Parathyroid adenoma (tissue), 2 donors: ENCODE results near the gene AFF1.
A peak's percentile ranks its signal among the peaks of the same experiment; 100 is the strongest.

Source experiments
- H2AFZ ChIP-seq: fragments of 300-600 bp; sonication (generic); one replicate; pipeline ENCODE4 v1.7.0; 2017; ENCODE audit warnings: antibody characterized with exemption, mild to moderate bottlenecking
- H3K27ac ChIP-seq: fragments of 300-600 bp; sonication (generic); one replicate; pipeline ENCODE4 v1.7.0; 2017
- H3K27me3 ChIP-seq: fragments of 300-600 bp; sonication (generic); one replicate; pipeline ENCODE4 v1.7.0; 2017; ENCODE audit warnings: low read length; ENCODE audit not compliant: control insufficient read depth, insufficient read depth
- H3K36me3 ChIP-seq: fragments of 300-600 bp; sonication (generic); one replicate; pipeline ENCODE4 v1.7.0; 2017; ENCODE audit warnings: low read length; ENCODE audit not compliant: control insufficient read depth, insufficient read depth
- H3K4me1 ChIP-seq: fragments of 300-600 bp; sonication (generic); one replicate; pipeline ENCODE4 v1.7.0; 2017; ENCODE audit warnings: control low read depth
- H3K4me2 ChIP-seq: fragments of 300-600 bp; sonication (generic); one replicate; pipeline ENCODE4 v1.7.0; 2017; ENCODE audit warnings: low read length
- H3K4me3 ChIP-seq: fragments of 300-600 bp; sonication (generic); one replicate; pipeline ENCODE4 v1.7.0; 2017; ENCODE audit warnings: low read depth, low read length
- H3K79me2 ChIP-seq: fragments of 300-600 bp; sonication (generic); one replicate; pipeline ENCODE4 v1.7.0; 2017; ENCODE audit warnings: control low read depth
- H3K9ac ChIP-seq: fragments of 300-600 bp; sonication (generic); one replicate; pipeline ENCODE4 v1.7.0; 2017; ENCODE audit warnings: mild to moderate bottlenecking
- H3K9me3 ChIP-seq: fragments of 300-600 bp; sonication (generic); one replicate; pipeline ENCODE4 v1.7.0; 2017; ENCODE audit warnings: low read length; ENCODE audit not compliant: control insufficient read depth
- TF ChIP-seq, protein P1 (sequence below): fragments of 300-600 bp; sonication (generic); IDR thresholded peaks from one replicate; pipeline ENCODE4 v1.7.0; 2017; ENCODE audit warnings: antibody characterized with exemption, mild to moderate bottlenecking
- donor health status: primary hyperparathyroidism.

The AFF1 gene, protein sequence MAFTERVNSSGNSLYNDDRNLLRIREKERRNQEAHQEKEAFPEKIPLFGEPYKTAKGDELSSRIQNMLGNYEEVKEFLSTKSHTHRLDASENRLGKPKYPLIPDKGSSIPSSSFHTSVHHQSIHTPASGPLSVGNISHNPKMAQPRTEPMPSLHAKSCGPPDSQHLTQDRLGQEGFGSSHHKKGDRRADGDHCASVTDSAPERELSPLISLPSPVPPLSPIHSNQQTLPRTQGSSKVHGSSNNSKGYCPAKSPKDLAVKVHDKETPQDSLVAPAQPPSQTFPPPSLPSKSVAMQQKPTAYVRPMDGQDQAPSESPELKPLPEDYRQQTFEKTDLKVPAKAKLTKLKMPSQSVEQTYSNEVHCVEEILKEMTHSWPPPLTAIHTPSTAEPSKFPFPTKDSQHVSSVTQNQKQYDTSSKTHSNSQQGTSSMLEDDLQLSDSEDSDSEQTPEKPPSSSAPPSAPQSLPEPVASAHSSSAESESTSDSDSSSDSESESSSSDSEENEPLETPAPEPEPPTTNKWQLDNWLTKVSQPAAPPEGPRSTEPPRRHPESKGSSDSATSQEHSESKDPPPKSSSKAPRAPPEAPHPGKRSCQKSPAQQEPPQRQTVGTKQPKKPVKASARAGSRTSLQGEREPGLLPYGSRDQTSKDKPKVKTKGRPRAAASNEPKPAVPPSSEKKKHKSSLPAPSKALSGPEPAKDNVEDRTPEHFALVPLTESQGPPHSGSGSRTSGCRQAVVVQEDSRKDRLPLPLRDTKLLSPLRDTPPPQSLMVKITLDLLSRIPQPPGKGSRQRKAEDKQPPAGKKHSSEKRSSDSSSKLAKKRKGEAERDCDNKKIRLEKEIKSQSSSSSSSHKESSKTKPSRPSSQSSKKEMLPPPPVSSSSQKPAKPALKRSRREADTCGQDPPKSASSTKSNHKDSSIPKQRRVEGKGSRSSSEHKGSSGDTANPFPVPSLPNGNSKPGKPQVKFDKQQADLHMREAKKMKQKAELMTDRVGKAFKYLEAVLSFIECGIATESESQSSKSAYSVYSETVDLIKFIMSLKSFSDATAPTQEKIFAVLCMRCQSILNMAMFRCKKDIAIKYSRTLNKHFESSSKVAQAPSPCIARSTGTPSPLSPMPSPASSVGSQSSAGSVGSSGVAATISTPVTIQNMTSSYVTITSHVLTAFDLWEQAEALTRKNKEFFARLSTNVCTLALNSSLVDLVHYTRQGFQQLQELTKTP

DNA sequence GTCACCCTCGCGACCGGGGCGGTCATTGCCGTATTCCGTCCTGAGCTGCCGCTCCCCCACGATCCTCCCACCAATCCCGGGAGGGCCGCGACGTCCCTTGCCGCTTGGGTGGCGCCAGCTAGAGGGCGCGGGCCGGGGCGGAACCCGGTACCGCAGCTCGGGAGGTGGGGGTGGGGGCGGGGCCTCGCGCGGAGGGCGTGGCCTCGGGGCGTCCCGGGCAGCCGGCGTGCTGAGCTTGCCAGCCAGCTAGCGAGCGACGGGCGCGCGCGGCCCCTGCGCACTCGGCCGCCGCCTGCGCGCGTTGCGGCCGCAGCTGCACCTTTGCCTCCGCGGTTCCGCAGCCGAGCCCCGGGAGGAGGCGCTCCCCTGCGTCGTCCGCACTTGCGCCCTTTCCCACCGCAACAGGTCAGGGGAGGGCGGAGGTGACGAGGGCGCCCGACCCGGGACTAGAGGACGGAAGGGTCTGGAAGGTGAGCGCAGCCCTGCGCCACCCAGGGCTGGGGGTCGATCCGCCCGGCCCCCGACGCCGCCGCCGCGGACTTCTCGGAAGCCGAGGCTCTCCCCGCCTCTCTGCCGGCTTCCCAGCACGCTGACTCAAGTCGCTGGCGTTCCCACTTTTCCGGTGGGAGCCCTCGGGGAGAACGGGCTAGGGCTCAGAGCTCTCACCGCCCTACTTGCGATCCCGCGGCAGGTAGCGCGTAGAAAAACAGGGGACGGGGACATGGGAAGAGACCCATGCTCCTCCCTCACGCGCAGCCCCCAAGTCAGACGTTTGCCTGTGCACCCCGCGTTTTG lies at the start of gene AFF1:
TSS of gene AFF1 (plus strand) at position 241 of the 795 bp plus-strand sequence. CDS start 13,523 bp downstream, outside the sequence.
- no peaks in the 10 kb centered on the region for H3K27me3 ChIP-seq

DNA sequence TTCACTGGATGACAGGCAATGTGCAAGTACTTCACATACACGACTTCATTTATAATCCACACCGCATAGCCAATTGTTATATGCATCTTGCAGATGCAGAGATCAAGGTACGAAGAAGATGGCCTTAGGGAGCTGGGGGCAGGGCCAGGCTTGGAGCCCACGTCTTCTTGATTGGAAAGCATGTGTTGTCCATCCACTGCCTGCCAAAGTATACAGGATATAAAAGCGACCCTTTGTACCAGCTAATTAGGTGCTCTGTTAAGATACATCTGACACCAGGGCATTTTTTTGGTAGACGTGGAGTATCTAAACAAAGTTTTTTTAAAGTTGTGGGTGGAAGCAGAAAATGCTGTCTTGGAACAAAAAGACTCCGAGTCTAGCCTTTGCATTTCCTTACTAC lies 44.0 kb upstream of the AFF1 start:
- no peak overlapping the region for H3K27ac ChIP-seq
- no peaks in the 10 kb centered on the region for H3K4me1 ChIP-seq
- no peak overlapping the region for H3K4me2 ChIP-seq
- no peaks in the 10 kb centered on the region for H3K79me2 ChIP-seq
- H3K36me3 ChIP-seq: no peaks in the 10 kb centered on the region
- H3K9me3 ChIP-seq: no peaks in the 10 kb centered on the region
- no peaks in the 10 kb centered on the region for H3K27me3 ChIP-seq
- no peak overlapping the region for H2AFZ ChIP-seq
- TF ChIP-seq, protein P1, sequence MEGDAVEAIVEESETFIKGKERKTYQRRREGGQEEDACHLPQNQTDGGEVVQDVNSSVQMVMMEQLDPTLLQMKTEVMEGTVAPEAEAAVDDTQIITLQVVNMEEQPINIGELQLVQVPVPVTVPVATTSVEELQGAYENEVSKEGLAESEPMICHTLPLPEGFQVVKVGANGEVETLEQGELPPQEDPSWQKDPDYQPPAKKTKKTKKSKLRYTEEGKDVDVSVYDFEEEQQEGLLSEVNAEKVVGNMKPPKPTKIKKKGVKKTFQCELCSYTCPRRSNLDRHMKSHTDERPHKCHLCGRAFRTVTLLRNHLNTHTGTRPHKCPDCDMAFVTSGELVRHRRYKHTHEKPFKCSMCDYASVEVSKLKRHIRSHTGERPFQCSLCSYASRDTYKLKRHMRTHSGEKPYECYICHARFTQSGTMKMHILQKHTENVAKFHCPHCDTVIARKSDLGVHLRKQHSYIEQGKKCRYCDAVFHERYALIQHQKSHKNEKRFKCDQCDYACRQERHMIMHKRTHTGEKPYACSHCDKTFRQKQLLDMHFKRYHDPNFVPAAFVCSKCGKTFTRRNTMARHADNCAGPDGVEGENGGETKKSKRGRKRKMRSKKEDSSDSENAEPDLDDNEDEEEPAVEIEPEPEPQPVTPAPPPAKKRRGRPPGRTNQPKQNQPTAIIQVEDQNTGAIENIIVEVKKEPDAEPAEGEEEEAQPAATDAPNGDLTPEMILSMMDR: no peak
- no peak overlapping the region for H3K9ac ChIP-seq
- no peak overlapping the region for H3K4me3 ChIP-seq

More for the DNA sequence above, at the start of gene AFF1:
- Histone ChIP-seq H3K36me3 (no peaks in the 10 kb centered on the region), H3K27ac (peak within 1 kb of the TSS; percentile 89), H3K4me2 (peak within 1 kb of the TSS; percentile 92), H2AFZ (peak within 1 kb of the TSS; percentile 87), H3K4me3 (peak within 1 kb of the TSS; percentile 88), H3K79me2 (no peaks in the 10 kb centered on the region), H3K4me1 (peaks cover 5% of the 10 kb centered on the region), H3K9ac (peak within 1 kb of the TSS; percentile 61), H3K9me3 (no peaks in the 10 kb centered on the region)
- TF ChIP-seq, protein P1: peak; percentile 54

DNA sequence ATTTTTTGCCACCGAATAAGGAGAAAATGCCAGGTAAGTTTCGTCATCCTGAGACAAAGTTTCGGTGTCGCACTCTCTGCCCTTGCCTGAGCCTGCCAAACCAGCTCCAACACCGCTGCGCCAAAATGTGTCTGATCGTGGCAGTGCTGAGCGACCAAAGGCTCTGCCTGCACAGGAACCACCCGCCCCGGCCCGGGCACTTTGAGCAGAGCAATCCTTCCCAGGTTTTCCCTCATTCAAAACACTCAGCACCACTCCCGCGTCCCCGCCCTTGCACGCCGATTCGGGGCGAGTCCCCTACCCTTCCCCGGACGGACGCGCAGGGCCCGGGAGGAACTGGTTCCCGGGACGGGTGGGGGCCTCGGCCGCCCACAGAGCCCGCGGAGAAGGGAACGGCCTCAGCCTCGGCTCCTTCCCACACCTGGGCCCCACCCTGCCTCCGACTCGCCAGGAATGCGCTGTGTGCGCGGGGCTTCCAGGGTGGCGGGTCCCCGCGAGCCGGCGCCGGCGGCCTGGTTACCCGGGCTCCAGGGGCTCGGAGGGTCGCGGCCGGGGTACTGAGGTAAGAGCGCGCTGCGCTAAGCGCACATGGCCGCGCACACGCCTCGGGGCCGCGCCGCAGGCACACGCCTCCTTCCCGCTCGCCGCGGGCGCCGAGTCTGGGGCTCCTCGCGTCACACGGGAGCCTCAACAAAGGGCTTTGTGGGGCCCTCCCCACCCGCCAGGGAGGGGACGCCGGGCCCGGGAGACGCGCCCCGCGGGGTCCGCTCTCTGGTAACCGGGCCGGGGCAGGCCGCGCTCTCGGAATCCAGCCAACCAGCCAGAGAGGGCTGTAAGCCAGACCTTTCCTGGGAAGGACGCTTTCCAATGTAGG lies 42.8 kb upstream of the AFF1 start, which contains the start of gene C4orf36:
TSS of gene C4orf36 (minus strand) at position 661 of the 874 bp plus-strand sequence. CDS start 902 bp downstream, outside the sequence.
- TF ChIP-seq, protein P1: peak; percentile 8
- Histone ChIP-seq H3K9me3 (no peaks in the 10 kb centered on the region), H2AFZ (peak within 1 kb of the TSS; percentile 93), H3K4me3 (peak within 1 kb of the TSS; percentile 68), H3K36me3 (no peaks in the 10 kb centered on the region), H3K4me2 (peak within 1 kb of the TSS; percentile 89), H3K9ac (peak within 1 kb of the TSS; percentile 67), H3K27ac (peak within 1 kb of the TSS; percentile 74), H3K27me3 (no peaks in the 10 kb centered on the region), H3K79me2 (no peaks in the 10 kb centered on the region), H3K4me1 (no peaks in the 10 kb centered on the region)
